ENCODE measurements around the gene NXN. TPM values are rescaled to one million over a fixed set of nuclear protein-coding genes. Genes with fewer than 3 reads are reported as not detected.
A peak's percentile ranks its signal among the peaks of the same experiment; 100 is the strongest.

Gene NXN
- polyA plus RNA-seq, 1 experiment = 118 TPM

GRCh38 chr17:903691-904481 lies 75.7 kb downstream of the NXN start:
- peak overlapping the region; percentile 88 for H3K27ac ChIP-seq (ENCODE audit: low read depth, low read length)
- no peak overlapping the region for H3K4me3 ChIP-seq (ENCODE audit: low read depth, low read length)
- DNase-seq (ENCODE audit: low read depth, low spot score) = peak; percentile 79
- ChIA-PET CTCF (no interaction called here), POLR2A (interaction anchor here (0.5 to 0.7 kb wide), 2 partner anchors 13 to 229 kb away, joined by 3 read pairs; no protein-coding TSS in a partner anchor)
- no peaks in the 10 kb centered on the region for H3K27me3 ChIP-seq (ENCODE audit: control insufficient read depth, insufficient read depth, low read length)
- no peaks in the 10 kb centered on the region; the same call in 1 of the 2 replicates for H3K9me3 ChIP-seq (ENCODE audit: control insufficient read depth, insufficient read depth, low read length)
- TF ChIP-seq CTCF (IDR thresholded peaks at IDR 0.05; ENCODE audit: low read depth, low read length) = no peak

- H3K27me3 ChIP-seq (ENCODE audit: control insufficient read depth, insufficient read depth, low read length) = no peaks in the 10 kb centered on the region
- no peak overlapping the region for H3K27ac ChIP-seq (ENCODE audit: low read depth, low read length)
- no peak overlapping the region for H3K4me3 ChIP-seq (ENCODE audit: low read depth, low read length)
- no peak for DNase-seq (ENCODE audit: low read depth, low spot score)
- ChIA-PET CTCF (interaction anchor here (2.1 kb wide), 1 partner anchor 154 kb away, joined by 6 read pairs; no protein-coding TSS in a partner anchor), POLR2A (interaction anchor here (1.9 kb wide), 1 partner anchor 26 kb away, joined by 9 read pairs; no protein-coding TSS in a partner anchor)
- no peak for TF ChIP-seq CTCF (IDR thresholded peaks at IDR 0.05; ENCODE audit: low read depth, low read length)
- no peaks in the 10 kb centered on the region; the same call in 1 of the 2 replicates for H3K9me3 ChIP-seq (ENCODE audit: control insufficient read depth, insufficient read depth, low read length)
These were observed 77.1 kb downstream of the NXN start for GRCh38 chr17:902463-902862.

- CTCF ChIA-PET = interaction anchor here (2.1 kb wide), 1 partner anchor 154 kb away, joined by 6 read pairs; no protein-coding TSS in a partner anchor
- TF ChIP-seq CTCF (IDR thresholded peaks at IDR 0.05; ENCODE audit: low read depth, low read length) = no peak
- H3K9me3 ChIP-seq (ENCODE audit: control insufficient read depth, insufficient read depth, low read length) = no peaks in the 10 kb centered on the region; the same call in 1 of the 2 replicates
- DNase-seq (ENCODE audit: low read depth, low spot score) = no peak
- no peak overlapping the region for H3K4me3 ChIP-seq (ENCODE audit: low read depth, low read length)
- no peaks in the 10 kb centered on the region for H3K27me3 ChIP-seq (ENCODE audit: control insufficient read depth, insufficient read depth, low read length)
- POLR2A ChIA-PET = interaction anchor here (1.9 kb wide), 1 partner anchor 26 kb away, joined by 9 read pairs; no protein-coding TSS in a partner anchor
- H3K27ac ChIP-seq (ENCODE audit: low read depth, low read length) = no peak overlapping the region
These were observed 77.6 kb downstream of the NXN start for GRCh38 chr17:901964-902363.

GRCh38 chr17:901191-901950 lies 78.2 kb downstream of the NXN start:
- no peaks in the 10 kb centered on the region; the same call in 1 of the 2 replicates for H3K9me3 ChIP-seq (ENCODE audit: control insufficient read depth, insufficient read depth, low read length)
- no peak overlapping the region for H3K4me3 ChIP-seq (ENCODE audit: low read depth, low read length)
- CTCF ChIA-PET = interaction anchor here (2.1 kb wide), 1 partner anchor 155 kb away, joined by 6 read pairs; no protein-coding TSS in a partner anchor
- no peaks in the 10 kb centered on the region for H3K27me3 ChIP-seq (ENCODE audit: control insufficient read depth, insufficient read depth, low read length)
- no peak for TF ChIP-seq CTCF (IDR thresholded peaks at IDR 0.05; ENCODE audit: low read depth, low read length)
- peak overlapping the region; percentile 61 for H3K27ac ChIP-seq (ENCODE audit: low read depth, low read length)
- POLR2A ChIA-PET = interaction anchor here (1.1 to 1.9 kb wide), 2 partner anchors 21 to 27 kb away, joined by 3 to 9 read pairs; no protein-coding TSS in a partner anchor
- no peak for DNase-seq (ENCODE audit: low read depth, low spot score)
